ENCODE measurements around the gene PTTG1. TPM values are rescaled to one million over a fixed set of nuclear protein-coding genes. Genes with fewer than 3 reads are reported as not detected.

The PTTG1 gene
- total and polyA plus RNA-seq, 3 experiments from 2014 or later, result 40.2 to 82.2 (median 79.8) TPM

DNA sequence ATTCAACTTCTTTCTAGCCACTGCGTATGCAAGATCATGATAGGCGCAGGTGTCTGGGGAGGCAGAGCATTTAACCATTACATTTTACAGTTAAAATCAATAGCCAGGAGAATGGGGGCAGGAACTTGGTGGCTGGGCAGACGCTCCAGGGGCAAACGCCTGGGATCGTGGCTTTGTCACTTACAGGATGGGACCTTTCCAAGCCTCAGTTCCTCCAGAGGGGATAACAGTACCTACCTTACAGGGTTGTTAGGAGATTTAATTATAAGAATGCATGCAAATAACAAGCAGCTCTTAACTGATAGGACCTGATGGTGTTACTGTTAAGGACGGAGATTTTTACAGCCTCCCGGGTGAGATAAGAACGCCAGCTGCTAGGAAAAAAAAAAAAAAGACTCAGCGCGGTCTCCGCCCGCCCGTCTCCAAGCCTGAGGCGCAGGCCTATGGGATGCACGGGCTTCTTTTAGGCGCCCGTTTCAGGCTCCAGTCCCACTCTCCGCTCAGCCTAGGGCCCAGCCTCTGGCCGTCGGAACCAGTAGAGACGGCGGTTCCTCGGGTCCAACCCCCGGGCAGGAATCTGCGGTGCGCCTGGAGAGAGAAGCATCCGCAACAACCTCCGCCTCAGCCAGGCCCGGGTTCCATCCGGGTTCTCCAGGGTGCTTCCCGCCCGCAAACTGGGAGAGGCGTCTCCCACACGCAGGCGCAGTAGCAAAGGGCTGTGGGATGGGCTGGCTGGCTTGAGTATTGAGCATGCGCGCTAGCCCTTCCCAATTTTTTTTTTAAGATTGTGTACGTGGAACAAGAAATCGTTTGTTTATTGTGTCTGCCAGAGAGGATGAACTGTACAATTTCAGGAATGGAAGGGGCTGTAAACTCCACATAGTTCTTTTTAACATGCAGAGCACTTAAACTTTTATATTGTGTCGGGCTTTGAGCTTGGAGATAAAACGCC lies 22.0 kb upstream of the PTTG1 start, which contains the start of gene FAM200C:
TSS of gene FAM200C (minus strand) at position 653 of the 952 bp plus-strand sequence. CDS start 4,564 bp downstream, outside the sequence.
- Histone ChIP-seq H3K27me3 (ENCODE audit: insufficient read depth, low read length, poor library complexity, severe bottlenecking) (no peaks in the 10 kb centered on the region), H3K27ac (ENCODE audit: low read depth, low read length) (peak within 1 kb of the TSS; percentile 34), H3K4me3 (ENCODE audit: low read length) (peak within 1 kb of the TSS; percentile 64), H3K4me1 (ENCODE audit: insufficient read depth, low read length) (peaks cover 10% of the 10 kb centered on the region), H3K36me3 (ENCODE audit: insufficient read depth, low read length) (peaks cover 6% of the 10 kb centered on the region), H3K9me3 (ENCODE audit: low read length) (no peaks in the 10 kb centered on the region)
- no peaks in the 10 kb centered on the region for H3K9me3 Mint-ChIP-seq
- ChIA-PET POLR2A (no interaction called here), CTCF (interaction anchor here (1.2 to 1.6 kb wide), 3 partner anchors 9 to 40 kb away, joined by 3 to 4 read pairs (median 3); partner anchors contain the start of gene SLU7)
- peak; percentile 51 to 71 (median 64) for DNase-seq
- peaks cover 9 to 41% (median 10%) of the 10 kb centered on the region in 3 donors for H3K36me3 Mint-ChIP-seq
- peaks cover 11 to 27% (median 22%) of the 10 kb centered on the region in 3 donors for H3K4me1 Mint-ChIP-seq
- no peaks in the 10 kb centered on the region for H3K27me3 Mint-ChIP-seq
- peak within 1 kb of the TSS; percentile 58 to 93 (median 78) for H3K27ac Mint-ChIP-seq
- H3K4me3 Mint-ChIP-seq, result peak within 1 kb of the TSS; percentile 85 to 94 (median 92)

DNA sequence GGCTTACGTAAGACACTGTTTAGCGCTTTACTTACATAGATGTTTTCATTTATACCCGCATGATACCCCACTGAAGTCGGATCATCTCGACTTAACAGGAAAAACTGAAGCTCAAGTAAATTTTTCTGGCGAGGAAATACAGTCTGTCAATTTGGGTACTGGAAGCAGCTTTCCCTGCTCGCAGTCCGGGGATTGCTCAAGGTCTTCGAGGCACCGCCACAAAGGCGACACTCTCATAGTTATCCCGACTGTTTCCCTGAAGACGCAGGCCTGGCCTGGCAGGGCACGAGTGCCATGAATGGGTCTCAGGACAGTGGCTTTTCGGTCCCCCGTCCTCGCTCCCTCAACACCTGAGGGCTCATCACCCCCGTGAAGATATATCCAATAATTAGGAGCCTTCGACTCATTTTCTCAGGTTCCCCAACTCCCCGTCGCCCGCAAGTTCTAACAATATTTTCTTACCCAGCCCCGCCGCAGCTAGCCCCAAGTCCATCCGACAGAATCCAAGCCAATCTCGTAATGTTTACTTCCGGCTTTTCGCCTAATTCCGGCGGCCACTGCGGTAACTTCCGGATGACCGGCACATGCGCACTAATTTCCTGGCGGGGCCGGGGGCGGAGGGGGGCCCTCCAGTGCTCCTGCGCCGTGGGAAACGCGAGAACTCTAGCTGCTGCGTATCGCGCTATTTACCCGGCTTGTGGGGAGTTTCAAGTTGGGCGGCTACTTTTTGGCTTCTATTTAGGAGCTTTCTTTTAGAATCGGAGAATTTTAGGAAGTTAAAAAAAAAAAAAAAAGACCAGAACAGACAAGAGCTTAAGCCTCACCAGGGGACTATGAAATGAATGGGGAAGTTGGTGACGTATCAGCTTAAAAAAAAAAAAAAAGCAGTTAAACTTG lies 2.8 kb upstream of the PTTG1 start, which contains the start of gene SLU7:
TSS of gene SLU7 (minus strand) at position 521 of the 897 bp plus-strand sequence. CDS start 3,787 bp downstream, outside the sequence.
- peaks cover 0 to 4% of the 10 kb centered on the region in 2 donors for H3K27me3 Mint-ChIP-seq
- H3K36me3 Mint-ChIP-seq, result peaks cover 0 to 41% (median 2%) of the 10 kb centered on the region in 3 donors

DNA sequence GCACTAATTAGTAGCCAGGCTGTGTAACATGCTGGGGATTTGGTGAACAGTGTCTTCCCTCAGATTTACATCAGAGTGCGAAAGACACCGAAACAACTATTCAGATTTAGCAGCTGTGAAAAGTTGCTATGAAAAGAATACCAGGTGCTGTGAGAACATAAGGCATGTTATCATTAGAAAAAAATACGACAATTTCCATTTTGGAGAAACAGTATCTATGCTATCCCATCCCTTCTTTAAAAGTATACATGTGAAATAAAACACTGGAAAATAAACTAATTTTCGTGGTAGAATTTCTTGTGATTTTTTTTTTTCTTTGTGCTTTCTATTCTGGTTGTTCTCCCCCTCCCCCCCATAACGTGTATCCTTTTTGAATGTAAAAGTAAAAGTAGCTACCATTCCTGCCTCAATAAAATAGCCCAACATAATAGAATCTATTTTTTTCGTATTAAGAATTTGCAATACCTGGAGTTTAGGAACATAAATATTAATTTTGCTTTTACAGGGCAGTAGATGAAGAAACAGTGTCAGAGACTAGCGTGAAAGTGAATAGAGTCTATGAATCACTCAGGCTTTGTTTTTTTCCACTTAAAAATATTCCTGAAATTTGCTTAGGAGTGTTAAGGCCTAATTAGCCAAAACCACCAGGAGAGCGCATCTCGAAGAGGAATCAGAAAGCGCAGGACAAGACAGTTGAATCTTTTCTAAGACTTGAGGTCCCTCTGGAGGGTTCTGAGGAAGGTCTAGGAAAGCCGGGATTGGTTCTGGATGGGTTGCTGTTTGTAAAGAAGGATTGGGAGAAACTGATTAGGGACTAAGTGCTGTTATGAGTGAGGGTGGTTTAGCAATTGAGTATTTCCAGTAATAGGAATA lies 2.0 kb upstream of the PTTG1 start:
- Mint-ChIP-seq H3K36me3 (peaks cover 0 to 37% (median 2%) of the 10 kb centered on the region in 3 donors), H3K9me3 (no peaks in the 10 kb centered on the region), H3K4me3 (peak overlapping the region; percentile 94 to 100 (median 98)), H3K27ac (peak overlapping the region; percentile 86 to 100 (median 98)), H3K27me3 (peaks cover 0 to 4% of the 10 kb centered on the region in 2 donors), H3K4me1 (peaks cover 79 to 98% (median 97%) of the 10 kb centered on the region in 3 donors)
- H3K36me3 ChIP-seq (ENCODE audit: insufficient read depth, low read length), result peaks cover 7% of the 10 kb centered on the region
- H3K4me1 ChIP-seq (ENCODE audit: insufficient read depth, low read length), result peaks cover 42% of the 10 kb centered on the region
- no peaks in the 10 kb centered on the region for H3K9me3 ChIP-seq (ENCODE audit: low read length)
- H3K27me3 ChIP-seq (ENCODE audit: insufficient read depth, low read length, poor library complexity, severe bottlenecking), result no peaks in the 10 kb centered on the region
- H3K27ac ChIP-seq (ENCODE audit: low read depth, low read length), result peak overlapping the region; percentile 91
- peak overlapping the region; percentile 93 for H3K4me3 ChIP-seq (ENCODE audit: low read length)
- DNase-seq, result no peak
- ChIA-PET POLR2A (interaction anchor here (0.6 to 1.7 kb wide), 6 partner anchors 19 to 1211 kb away, joined by 3 to 7 read pairs (median 5); no protein-coding TSS in a partner anchor), CTCF (interaction anchor here (0.6 to 13.2 kb wide), 7 partner anchors 16 to 1157 kb away, joined by 3 to 155 read pairs (median 5); partner anchors contain the start of gene FAM200C)

More for the DNA sequence above, 2.8 kb upstream of the PTTG1 start, which contains the start of gene SLU7:
- Histone ChIP-seq H3K27me3 (ENCODE audit: insufficient read depth, low read length, poor library complexity, severe bottlenecking) (no peaks in the 10 kb centered on the region), H3K36me3 (ENCODE audit: insufficient read depth, low read length) (peaks cover 8% of the 10 kb centered on the region), H3K9me3 (ENCODE audit: low read length) (no peaks in the 10 kb centered on the region), H3K4me3 (ENCODE audit: low read length) (peak within 1 kb of the TSS; percentile 93), H3K27ac (ENCODE audit: low read depth, low read length) (peak within 1 kb of the TSS; percentile 91), H3K4me1 (ENCODE audit: insufficient read depth, low read length) (peaks cover 42% of the 10 kb centered on the region)
- POLR2A ChIA-PET, result interaction anchor here (0.6 to 1.7 kb wide), 9 partner anchors 20 to 1210 kb away, joined by 3 to 7 read pairs (median 4); no protein-coding TSS in a partner anchor
- H3K4me1 Mint-ChIP-seq, result peaks cover 73 to 89% (median 89%) of the 10 kb centered on the region in 3 donors
- CTCF ChIA-PET, result interaction anchor here (0.6 to 13.2 kb wide), 7 partner anchors 15 to 408 kb away, joined by 3 to 155 read pairs (median 5); partner anchors contain the start of gene FAM200C
- H3K4me3 Mint-ChIP-seq, result peak within 1 kb of the TSS; percentile 94 to 100 (median 98)
- peak; percentile 88 to 95 (median 90) for DNase-seq
- H3K9me3 Mint-ChIP-seq, result no peaks in the 10 kb centered on the region
- H3K27ac Mint-ChIP-seq, result peak within 1 kb of the TSS; percentile 86 to 100 (median 98)

- peaks cover 0 to 32% (median 0%) of the 10 kb centered on the region in 3 donors for H3K36me3 Mint-ChIP-seq
- peak overlapping the region; percentile 57 to 100 (median 94) for H3K4me3 Mint-ChIP-seq
- H3K4me1 ChIP-seq (ENCODE audit: insufficient read depth, low read length), result peaks cover 42% of the 10 kb centered on the region
- H3K4me3 ChIP-seq (ENCODE audit: low read length), result no peak overlapping the region
- H3K36me3 ChIP-seq (ENCODE audit: insufficient read depth, low read length), result peaks cover 1% of the 10 kb centered on the region
- CTCF ChIA-PET, result interaction anchor here (0.7 to 13.2 kb wide), 3 partner anchors 19 to 1158 kb away, joined by 3 to 155 read pairs (median 8); no protein-coding TSS in a partner anchor
- no peak for DNase-seq
- peak overlapping the region; percentile 91 for H3K27ac ChIP-seq (ENCODE audit: low read depth, low read length)
- no peaks in the 10 kb centered on the region for H3K9me3 ChIP-seq (ENCODE audit: low read length)
- POLR2A ChIA-PET, result interaction anchor here (1.7 kb wide), 1 partner anchor 48 kb away, joined by 7 read pairs; no protein-coding TSS in a partner anchor
- peaks cover 82 to 99% (median 97%) of the 10 kb centered on the region in 3 donors for H3K4me1 Mint-ChIP-seq
- no peaks in the 10 kb centered on the region for H3K9me3 Mint-ChIP-seq
- H3K27ac Mint-ChIP-seq, result peak overlapping the region in 6 of 8 donors; percentile 36 to 99 (median 92)
- no peaks in the 10 kb centered on the region for H3K27me3 ChIP-seq (ENCODE audit: insufficient read depth, low read length, poor library complexity, severe bottlenecking)
- peaks cover 0 to 4% of the 10 kb centered on the region in 2 donors for H3K27me3 Mint-ChIP-seq
Observed at GRCh38 chr5:160420331-160420610, 1.4 kb upstream of the PTTG1 start.

DNA sequence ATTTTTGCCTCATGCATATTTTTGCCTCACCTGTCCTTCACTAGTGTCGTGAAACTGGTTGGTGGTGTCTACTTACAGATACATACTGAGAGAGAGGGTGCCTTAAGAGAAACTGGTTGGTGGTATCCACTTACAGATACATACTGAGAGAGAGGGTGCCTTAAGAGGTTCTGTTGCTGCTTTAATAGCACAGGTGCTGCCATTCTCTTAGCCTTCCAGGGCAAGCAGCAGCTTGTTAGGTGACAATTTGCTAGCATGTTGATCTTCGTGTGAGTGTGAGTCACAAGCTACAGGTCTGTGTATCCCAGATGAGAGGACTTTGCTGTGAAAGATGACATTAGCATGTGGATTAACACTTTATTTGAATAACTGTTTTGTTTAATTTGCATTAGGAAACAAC lies 1.4 kb downstream of the PTTG1 start:
- Histone ChIP-seq H3K4me1 (ENCODE audit: insufficient read depth, low read length) (peaks cover 26% of the 10 kb centered on the region), H3K9me3 (ENCODE audit: low read length) (no peaks in the 10 kb centered on the region), H3K4me3 (ENCODE audit: low read length) (peak overlapping the region; percentile 72), H3K27me3 (ENCODE audit: insufficient read depth, low read length, poor library complexity, severe bottlenecking) (no peaks in the 10 kb centered on the region), H3K27ac (ENCODE audit: low read depth, low read length) (peak overlapping the region; percentile 76), H3K36me3 (ENCODE audit: insufficient read depth, low read length) (no peaks in the 10 kb centered on the region)
- POLR2A ChIA-PET, result interaction anchor here (1.8 to 2.3 kb wide), 2 partner anchors 15 to 45 kb away, joined by 9 to 11 read pairs; no protein-coding TSS in a partner anchor
- Mint-ChIP-seq H3K4me3 (peak overlapping the region; percentile 80 to 98 (median 95)), H3K9me3 (no peaks in the 10 kb centered on the region), H3K27me3 (peaks cover 0 to 4% of the 10 kb centered on the region in 2 donors), H3K4me1 (peaks cover 65 to 79% (median 75%) of the 10 kb centered on the region in 3 donors), H3K36me3 (peaks cover 0 to 26% (median 0%) of the 10 kb centered on the region in 3 donors), H3K27ac (peak overlapping the region; percentile 69 to 98 (median 96))
- CTCF ChIA-PET, result interaction anchor here (1.0 to 13.2 kb wide), 3 partner anchors 17 to 384 kb away, joined by 3 to 155 read pairs (median 4); no protein-coding TSS in a partner anchor
- no peak for DNase-seq

DNA sequence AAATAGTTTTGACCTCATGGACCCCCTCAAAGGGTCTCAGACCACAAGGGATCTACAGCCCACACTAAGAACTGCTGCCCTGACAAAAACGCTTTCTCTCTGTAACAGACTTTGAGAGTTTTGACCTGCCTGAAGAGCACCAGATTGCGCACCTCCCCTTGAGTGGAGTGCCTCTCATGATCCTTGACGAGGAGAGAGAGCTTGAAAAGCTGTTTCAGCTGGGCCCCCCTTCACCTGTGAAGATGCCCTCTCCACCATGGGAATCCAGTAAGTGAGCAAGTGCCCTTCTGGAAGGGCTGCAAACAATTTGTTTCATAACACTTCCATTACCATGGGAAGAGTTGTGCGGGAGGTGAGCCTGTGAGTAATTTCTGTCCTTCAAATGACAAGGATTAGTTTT lies 6.0 kb downstream of the PTTG1 start:
- Mint-ChIP-seq H3K9me3 (no peaks in the 10 kb centered on the region), H3K27ac (no peak overlapping the region), H3K4me1 (peaks cover 28 to 34% (median 33%) of the 10 kb centered on the region in 3 donors), H3K36me3 (peaks cover 0 to 25% (median 6%) of the 10 kb centered on the region in 3 donors), H3K4me3 (peak overlapping the region in 1 of 7 donors; percentile 4), H3K27me3 (no peaks in the 10 kb centered on the region)
- ChIA-PET CTCF (interaction anchor here (13.2 kb wide), 1 partner anchor 12 kb away, joined by 155 read pairs; no protein-coding TSS in a partner anchor), POLR2A (no interaction called here)
- H3K4me1 ChIP-seq (ENCODE audit: insufficient read depth, low read length), result peaks cover 8% of the 10 kb centered on the region
- H3K27me3 ChIP-seq (ENCODE audit: insufficient read depth, low read length, poor library complexity, severe bottlenecking), result no peaks in the 10 kb centered on the region
- H3K27ac ChIP-seq (ENCODE audit: low read depth, low read length), result no peak overlapping the region
- no peak for DNase-seq
- H3K9me3 ChIP-seq (ENCODE audit: low read length), result no peaks in the 10 kb centered on the region
- no peak overlapping the region for H3K4me3 ChIP-seq (ENCODE audit: low read length)
- H3K36me3 ChIP-seq (ENCODE audit: insufficient read depth, low read length), result no peaks in the 10 kb centered on the region
